SK-N-SH (cell line): ENCODE data around the gene DSG2. TPM values are rescaled to one million over a fixed set of nuclear protein-coding genes. Genes with fewer than 3 reads are reported as not detected.

ENCODE experiments used
- CTCF ChIA-PET: fragments of 300-600, 350-600 bp; formaldehyde crosslinking; extraction: SDS; loops from one replicate; lab custom pipeline; 2021; lab: Yijun Ruan, JAX
- POLR2A ChIA-PET: fragments of 350-600 bp; sonication (Branson Sonifier 250); formaldehyde crosslinking; extraction: SDS; loops from one replicate; lab custom pipeline; 2020; ENCODE audit warnings: antibody characterized with exemption, inconsistent platforms; lab: Yijun Ruan, JAX
- DNase-seq: peaks from one replicate; pipeline ENCODE4 v3.0.0; 2012
- H2AFZ ChIP-seq: fragments of 200-600 bp; sonication (generic); 2 replicates; pipeline ENCODE4 v1.8.1; 2016; ENCODE audit warnings: antibody characterized with exemption, mild to moderate bottlenecking, low read depth
- H3F3A ChIP-seq: fragments of 200-600 bp; sonication (generic); replicated peaks from 2 replicates; pipeline ENCODE3; 2016; ENCODE audit warnings: antibody characterized with exemption, mild to moderate bottlenecking; ENCODE audit not compliant: insufficient read depth
- H3K27ac ChIP-seq, 2 experiments: fragments of 200-500 bp in 1 of 2; fragments of 200-600 bp in 1 of 2; sonication (Bioruptor generic) in 1 of 2; sonication (generic), shearing (Covaris generic) in 1 of 2; 2 replicates each; pipeline versions ENCODE4 v1.5.1 to v1.6.1; 2014 to 2016; ENCODE audit warnings: low read depth in 2 of 2, inconsistent platforms in 1 of 2, low read length in 1 of 2, mild to moderate bottlenecking in 1 of 2, mixed read lengths in 1 of 2
- H3K27me3 ChIP-seq: fragments of 200-600 bp; sonication (generic), shearing (Covaris generic); 2 replicates; pipeline ENCODE4 v1.6.1; 2016; ENCODE audit warnings: mixed run types; ENCODE audit not compliant: insufficient read depth
- H3K36me3 ChIP-seq, 2 experiments: fragments of 200-500 bp in 1 of 2; fragments of 200-600 bp in 1 of 2; sonication (Bioruptor generic) in 1 of 2; sonication (generic) in 1 of 2; replicated peaks in 1 of 2; 2 replicates each; pipeline versions ENCODE3 to v1.5.1; 2014 to 2016; ENCODE audit warnings: low read length in 1 of 2, mild to moderate bottlenecking in 1 of 2; ENCODE audit not compliant: insufficient read depth in 2 of 2, control insufficient read depth in 1 of 2
- H3K4me1 ChIP-seq, 2 experiments: fragments of 200-500 bp in 1 of 2; fragments of 200-600 bp in 1 of 2; sonication (Bioruptor generic) in 1 of 2; sonication (generic), shearing (Covaris generic) in 1 of 2; 2 replicates each; pipeline versions ENCODE4 v1.5.1 to v1.6.1; 2014 to 2016; ENCODE audit warnings: low read depth in 1 of 2, low read length in 1 of 2, mixed run types in 1 of 2; ENCODE audit not compliant: insufficient read depth in 2 of 2, control insufficient read depth in 1 of 2
- H3K4me2 ChIP-seq: fragments of 200-600 bp; sonication (generic), shearing (Covaris generic); 2 replicates; pipeline ENCODE4 v1.6.1; 2017; ENCODE audit warnings: mixed run types
- H3K4me3 ChIP-seq, 2 experiments: fragments of 200-500 bp in 1 of 2; fragments of 200-600 bp in 1 of 2; sonication (Bioruptor generic) in 1 of 2; sonication (generic), shearing (Covaris generic) in 1 of 2; 2 replicates each; pipeline versions ENCODE4 v1.5.1 to v1.8.1; 2014 to 2016; ENCODE audit warnings: low read depth in 2 of 2, inconsistent platforms in 1 of 2, low read length in 1 of 2, mild to moderate bottlenecking in 1 of 2, mixed read lengths in 1 of 2, moderate library complexity in 1 of 2
- H3K79me2 ChIP-seq: fragments of 200-600 bp; sonication (generic); 2 replicates; pipeline ENCODE4 v1.8.1; 2017; ENCODE audit warnings: mild to moderate bottlenecking; ENCODE audit not compliant: insufficient read depth
- H3K9ac ChIP-seq: fragments of 200-600 bp; sonication (generic); 2 replicates; pipeline ENCODE4 v1.6.1; 2017; ENCODE audit warnings: mixed run types
- H3K9me2 ChIP-seq: fragments of 200-600 bp; sonication (generic); 2 replicates; pipeline ENCODE4 v1.6.1; 2017; ENCODE audit warnings: mixed run types
- H3K9me3 ChIP-seq: fragments of 200-600 bp; sonication (generic); 2 replicates; pipeline ENCODE4 v1.6.1; 2017; ENCODE audit warnings: mixed run types, mild to moderate bottlenecking, moderate library complexity
- H4K20me1 ChIP-seq: fragments of 200-600 bp; sonication (generic); 2 replicates; pipeline ENCODE4 v1.6.1; 2017; ENCODE audit warnings: mild to moderate bottlenecking, mixed run types; ENCODE audit not compliant: insufficient read depth
- ELF1 ChIP-seq: IDR thresholded peaks from 2 replicates; pipeline ENCODE4 v1.4.0; 2012
- FOXJ3 ChIP-seq: sonication (generic); formaldehyde crosslinking; IDR thresholded peaks from 2 replicates; pipeline ENCODE4 v1.5.1; 2020; ENCODE audit warnings: mild to moderate bottlenecking, missing genetic modification reagents
- IRF3 ChIP-seq: fragments of 150-350 bp; IDR thresholded peaks from 2 replicates; pipeline ENCODE4 v1.6.1; 2016; ENCODE audit warnings: mild to moderate bottlenecking, low read depth, low read length
- JUND ChIP-seq: IDR thresholded peaks from 2 replicates; pipeline ENCODE4 v1.4.0; 2012
- MEF2A ChIP-seq: IDR thresholded peaks from 2 replicates; pipeline ENCODE4 v1.4.0; 2012; ENCODE audit warnings: low read depth, borderline replicate concordance
- MXI1 ChIP-seq: IDR thresholded peaks from 2 replicates; pipeline ENCODE4 v1.6.1; 2012; ENCODE audit warnings: mild to moderate bottlenecking, low read depth, low read length, improper control_type of control experiment
- NFIC ChIP-seq: IDR thresholded peaks from 2 replicates; pipeline ENCODE4 v1.4.0; 2012; ENCODE audit warnings: borderline replicate concordance
- RXRA ChIP-seq: IDR thresholded peaks from 2 replicates; pipeline ENCODE4 v1.4.0; 2012; ENCODE audit warnings: low read depth, mild to moderate bottlenecking, borderline replicate concordance
- TAF1 ChIP-seq: IDR thresholded peaks from 2 replicates; pipeline ENCODE4 v1.6.1; 2012; ENCODE audit warnings: low read depth, mild to moderate bottlenecking, low read length, moderate library complexity, borderline replicate concordance
- TCF12 ChIP-seq: IDR thresholded peaks from 2 replicates; pipeline ENCODE4 v1.4.0; 2012
- TEAD4 ChIP-seq: IDR thresholded peaks from 2 replicates; pipeline ENCODE4 v1.4.0; 2012; ENCODE audit warnings: mild to moderate bottlenecking, borderline replicate concordance; ENCODE audit not compliant: insufficient read depth
- USF2 ChIP-seq: fragments of 150-350 bp; IDR thresholded peaks from 2 replicates; pipeline ENCODE4 v1.6.1; 2017; ENCODE audit warnings: antibody characterized with exemption, low read length, low read depth, borderline replicate concordance
- YY1 ChIP-seq: IDR thresholded peaks from 2 replicates; pipeline ENCODE4 v1.4.0; 2012; ENCODE audit warnings: low read depth, mild to moderate bottlenecking
- WGBS: methylation state at CpG from one replicate; pipeline ENCODE4 v1.1.6; 2017; ENCODE audit warnings: low lambda C conversion rate; 5-methylcytosine and 5-hydroxymethylcytosine counted together
- polyA plus RNA-seq, 3 experiments: library from polyadenylated mRNA; depleted of rRNA; stranded (reverse); fragments of >200 nt; gene quantifications; 2 replicates each; pipeline ENCODE4 v1.2.3, GENCODE V29; 2012
- TF ChIP-seq, protein P1 (sequence below): IDR thresholded peaks from 2 replicates; pipeline ENCODE4; 2012
- TF ChIP-seq, protein P2 (sequence below): IDR thresholded peaks from 2 replicates; pipeline ENCODE4 v1.4.0; 2012; ENCODE audit warnings: low read depth, borderline replicate concordance
- TF ChIP-seq, protein P3 (sequence below): fragments of 200-600 bp; sonication (generic); IDR thresholded peaks from 2 replicates; pipeline ENCODE4 v1.6.1; 2017; ENCODE audit warnings: antibody characterized with exemption, mild to moderate bottlenecking, moderate library complexity

The DSG2 gene
- polyA plus RNA-seq, 1 of the 3 experiments (the other 2 are of a cell fraction), result not detected

- no peak overlapping the region for H3K4me2 ChIP-seq
- H3K9me3 ChIP-seq, result no peaks in the 10 kb centered on the region
- H3K27ac ChIP-seq, result no peak overlapping the region
- H3K27me3 ChIP-seq, result peaks cover 31% of the 10 kb centered on the region
- POLR2A ChIA-PET, result no interaction called here
- no peaks in the 10 kb centered on the region for H3K4me1 ChIP-seq
- WGBS, result 5% methylated on average over 1 of the region's 1 CpG
- no peak overlapping the region for H3K9ac ChIP-seq
- no peak for DNase-seq
- no peaks in the 10 kb centered on the region for H3K79me2 ChIP-seq
- no peaks in the 10 kb centered on the region for H3F3A ChIP-seq
- no peaks in the 10 kb centered on the region for H3K36me3 ChIP-seq
- no peaks in the 10 kb centered on the region for H3K9me2 ChIP-seq
- no peak overlapping the region for H3K4me3 ChIP-seq
- CTCF ChIA-PET, result no interaction called here
- H4K20me1 ChIP-seq, result no peaks in the 10 kb centered on the region
- TF ChIP-seq NFIC (no peak), MEF2A (no peak), IRF3 (no peak), TCF12 (no peak), USF2 (no peak), MXI1 (no peak), TEAD4 (no peak), RXRA (no peak), YY1 (no peak), TAF1 (no peak), ELF1 (no peak), FOXJ3 (CRISPR knock-in tag) (no peak), JUND (no peak)
- TF ChIP-seq, protein P1, sequence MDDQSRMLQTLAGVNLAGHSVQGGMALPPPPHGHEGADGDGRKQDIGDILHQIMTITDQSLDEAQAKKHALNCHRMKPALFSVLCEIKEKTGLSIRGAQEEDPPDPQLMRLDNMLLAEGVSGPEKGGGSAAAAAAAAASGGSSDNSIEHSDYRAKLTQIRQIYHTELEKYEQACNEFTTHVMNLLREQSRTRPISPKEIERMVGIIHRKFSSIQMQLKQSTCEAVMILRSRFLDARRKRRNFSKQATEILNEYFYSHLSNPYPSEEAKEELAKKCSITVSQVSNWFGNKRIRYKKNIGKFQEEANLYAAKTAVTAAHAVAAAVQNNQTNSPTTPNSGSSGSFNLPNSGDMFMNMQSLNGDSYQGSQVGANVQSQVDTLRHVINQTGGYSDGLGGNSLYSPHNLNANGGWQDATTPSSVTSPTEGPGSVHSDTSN, result no peak
- TF ChIP-seq, protein P2, sequence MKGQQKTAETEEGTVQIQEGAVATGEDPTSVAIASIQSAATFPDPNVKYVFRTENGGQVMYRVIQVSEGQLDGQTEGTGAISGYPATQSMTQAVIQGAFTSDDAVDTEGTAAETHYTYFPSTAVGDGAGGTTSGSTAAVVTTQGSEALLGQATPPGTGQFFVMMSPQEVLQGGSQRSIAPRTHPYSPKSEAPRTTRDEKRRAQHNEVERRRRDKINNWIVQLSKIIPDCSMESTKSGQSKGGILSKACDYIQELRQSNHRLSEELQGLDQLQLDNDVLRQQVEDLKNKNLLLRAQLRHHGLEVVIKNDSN, result no peak
- TF ChIP-seq, protein P3, sequence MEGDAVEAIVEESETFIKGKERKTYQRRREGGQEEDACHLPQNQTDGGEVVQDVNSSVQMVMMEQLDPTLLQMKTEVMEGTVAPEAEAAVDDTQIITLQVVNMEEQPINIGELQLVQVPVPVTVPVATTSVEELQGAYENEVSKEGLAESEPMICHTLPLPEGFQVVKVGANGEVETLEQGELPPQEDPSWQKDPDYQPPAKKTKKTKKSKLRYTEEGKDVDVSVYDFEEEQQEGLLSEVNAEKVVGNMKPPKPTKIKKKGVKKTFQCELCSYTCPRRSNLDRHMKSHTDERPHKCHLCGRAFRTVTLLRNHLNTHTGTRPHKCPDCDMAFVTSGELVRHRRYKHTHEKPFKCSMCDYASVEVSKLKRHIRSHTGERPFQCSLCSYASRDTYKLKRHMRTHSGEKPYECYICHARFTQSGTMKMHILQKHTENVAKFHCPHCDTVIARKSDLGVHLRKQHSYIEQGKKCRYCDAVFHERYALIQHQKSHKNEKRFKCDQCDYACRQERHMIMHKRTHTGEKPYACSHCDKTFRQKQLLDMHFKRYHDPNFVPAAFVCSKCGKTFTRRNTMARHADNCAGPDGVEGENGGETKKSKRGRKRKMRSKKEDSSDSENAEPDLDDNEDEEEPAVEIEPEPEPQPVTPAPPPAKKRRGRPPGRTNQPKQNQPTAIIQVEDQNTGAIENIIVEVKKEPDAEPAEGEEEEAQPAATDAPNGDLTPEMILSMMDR, result no peak
- H2AFZ ChIP-seq, result no peak overlapping the region
Measured at GRCh38 chr18:31482051-31482450, 15.9 kb upstream of the DSG2 start.
